NCI-H2081 (cell line): ENCODE results near the gene RSAD1.
A peak's percentile ranks its signal among the peaks of the same experiment; 100 is the strongest.

Source experiments
- DNase-seq, 2 experiments: peaks; one replicate each; lab custom pipeline; 2025; lab: John Stamatoyannopoulos, UW

RSAD1 gene

GRCh38 chr17:50478391-50479381 lies at the start of gene RSAD1:
Gene RSAD1, plus strand, starts transcription at chr17:50478860. Its CDS starts 25 bp downstream, at chr17:50478885.
- DNase-seq = peak; percentile 88 to 93

GRCh38 chr17:50429793-50430192 lies 48.9 kb upstream of the RSAD1 start:
- no peak for DNase-seq

- no peak for DNase-seq
Measured at GRCh38 chr17:50430821-50431618, 47.6 kb upstream of the RSAD1 start.

- DNase-seq = no peak
Measured at GRCh38 chr17:50432125-50432762, 46.4 kb upstream of the RSAD1 start.

GRCh38 chr17:50437409-50437808 lies 41.3 kb upstream of the RSAD1 start:
- DNase-seq = no peak

GRCh38 chr17:50439008-50439407 lies 39.7 kb upstream of the RSAD1 start:
- DNase-seq = no peak

- peak; percentile 38 to 77 for DNase-seq
Measured at GRCh38 chr17:50440172-50440837, 38.4 kb upstream of the RSAD1 start.

- DNase-seq = no peak
Measured at GRCh38 chr17:50440838-50441829, 37.5 kb upstream of the RSAD1 start.

GRCh38 chr17:50443505-50443974 lies 35.1 kb upstream of the RSAD1 start:
- DNase-seq = no peak

GRCh38 chr17:50444841-50445715 lies 33.6 kb upstream of the RSAD1 start:
- DNase-seq = no peak

- no peak for DNase-seq
Measured at GRCh38 chr17:50445730-50446325, 32.8 kb upstream of the RSAD1 start.

- peak in 1 of 2 experiments; percentile 47 for DNase-seq
Measured at GRCh38 chr17:50447870-50448595, 30.6 kb upstream of the RSAD1 start.

- DNase-seq = no peak
Measured at GRCh38 chr17:50448643-50449042, 30.0 kb upstream of the RSAD1 start.

GRCh38 chr17:50451943-50452629 lies 26.6 kb upstream of the RSAD1 start:
- no peak for DNase-seq

GRCh38 chr17:50452630-50453300 lies 25.9 kb upstream of the RSAD1 start:
- DNase-seq = no peak

- DNase-seq = no peak
Measured at GRCh38 chr17:50453901-50454300, 24.8 kb upstream of the RSAD1 start.

- DNase-seq = no peak
Measured at GRCh38 chr17:50457621-50458020, 21.0 kb upstream of the RSAD1 start.
